Right ventricle myocardium superior (tissue), 1 donor: Measurements from ENCODE around the gene LRMDA. TPM values are rescaled to one million over a fixed set of nuclear protein-coding genes. Genes with fewer than 3 reads are reported as not detected.

Source experiments
- ATAC-seq: fragments of 200-7000 bp; cut with Tn5 transposase; one replicate; pipeline ENCODE4 v1.9.1; 2020; ENCODE audit warnings: mild to moderate bottlenecking; ENCODE audit not compliant: poor library complexity
- DNase-seq: peaks from one replicate; pipeline ENCODE4 v3.0.0-alpha.2; 2020
- intact Hi-C: fragments of 100-400 bp; cut with DNase I; formaldehyde crosslinking; loops from one replicate; pipeline ENCODE4 v1.11.2; 2022
- total RNA-seq: library from RNA; stranded (reverse); fragmentation: NEBNext Ultra II Directional; extraction: Animal tissue kit (Norgen Biotek cat#: 25700); gene quantifications from one replicate; pipeline ENCODE4 v1.2.1, GENCODE V29; 2021
- donor health status: DM: no; HTN: yes; CAD: no; lungs with severe emphysema.

LRMDA gene
- total RNA-seq, 1 donor from 2014 or later, result 26.3 TPM

GRCh38 chr10:76429368-76430060, 998.1 kb downstream of the LRMDA start:
- DNase-seq, result no peak
- intact Hi-C loops, result no loop called here
- ATAC-seq, result peak; percentile 17

GRCh38 chr10:76430061-76430645, 998.7 kb downstream of the LRMDA start:
- intact Hi-C loops, result no loop called here
- no peak for DNase-seq
- ATAC-seq, result peak; percentile 16

GRCh38 chr10:76432016-76433012, 1000.9 kb downstream of the LRMDA start:
- DNase-seq (no peak), ATAC-seq (peak; percentile 40)
- intact Hi-C loops, result no loop called here

GRCh38 chr10:76433161-76434005, 1002.0 kb downstream of the LRMDA start:
- ATAC-seq (peak; percentile 72), DNase-seq (peak; percentile 76)
- intact Hi-C loops, result no loop called here

GRCh38 chr10:76435157-76435556, 1003.7 kb downstream of the LRMDA start:
- ATAC-seq (no peak), DNase-seq (no peak)
- intact Hi-C loops, result loop anchor here (5.0 kb wide), 1 partner anchor 112 kb away; no protein-coding TSS in a partner anchor

- intact Hi-C loops, result loop anchor here (5.0 kb wide), 1 partner anchor 111 kb away; no protein-coding TSS in a partner anchor
These were observed 1005.0 kb downstream of the LRMDA start for GRCh38 chr10:76436401-76436811.

GRCh38 chr10:76436981-76437380, 1005.6 kb downstream of the LRMDA start:
- intact Hi-C loops, result loop anchor here (5.0 kb wide), 1 partner anchor 110 kb away; no protein-coding TSS in a partner anchor
- DNase-seq (no peak), ATAC-seq (peak; percentile 8)

More at GRCh38 chr10:76436401-76436811, 1005.0 kb downstream of the LRMDA start:
- ATAC-seq (peak; percentile 76), DNase-seq (peak; percentile 70)

- DNase-seq, result no peak
- intact Hi-C loops, result no loop called here
- ATAC-seq, result no peak
These were observed 1009.0 kb downstream of the LRMDA start for GRCh38 chr10:76440426-76440825.

GRCh38 chr10:76442113-76442512, 1010.7 kb downstream of the LRMDA start:
- DNase-seq (no peak), ATAC-seq (no peak)
- intact Hi-C loops, result no loop called here

- peak; percentile 91 for ATAC-seq
- peak; percentile 49 for DNase-seq
- intact Hi-C loops, result no loop called here
These were observed 1012.8 kb downstream of the LRMDA start for GRCh38 chr10:76444034-76444800.

- intact Hi-C loops, result no loop called here
These were observed 1016.2 kb downstream of the LRMDA start for GRCh38 chr10:76447578-76447977.

GRCh38 chr10:76451911-76452310, 1020.5 kb downstream of the LRMDA start:
- DNase-seq (no peak), ATAC-seq (no peak)
- intact Hi-C loops, result no loop called here

More at GRCh38 chr10:76447578-76447977, 1016.2 kb downstream of the LRMDA start:
- no peak for DNase-seq
- no peak for ATAC-seq

- ATAC-seq (no peak), DNase-seq (no peak)
- intact Hi-C loops, result no loop called here
These were observed 1021.9 kb downstream of the LRMDA start for GRCh38 chr10:76453332-76453731.

- intact Hi-C loops, result no loop called here
- DNase-seq, result no peak
- ATAC-seq, result no peak
These were observed 1022.6 kb downstream of the LRMDA start for GRCh38 chr10:76453997-76454396.

GRCh38 chr10:76454506-76455140, 1023.2 kb downstream of the LRMDA start:
- ATAC-seq, result peak; percentile 42
- DNase-seq, result no peak
- intact Hi-C loops, result no loop called here

- intact Hi-C loops, result no loop called here
- ATAC-seq (peak; percentile 41), DNase-seq (peak; percentile 46)
These were observed 1024.8 kb downstream of the LRMDA start for GRCh38 chr10:76456197-76456596.
